GM21529 (cell line): ENCODE results near the gene NIPAL3.
"Not testable (repeated sequence)": the region's sequence is repeated elsewhere in the genome, so short reads cannot be mapped to it uniquely, and the experiment has no call there.

Source experiments
- ATAC-seq: cut with Tn5 transposase; IDR thresholded peaks from one replicate; pipeline ENCODE4 v1.9.1; 2021; ENCODE audit not compliant: unreplicated experiment

The NIPAL3 gene

GRCh38 chr1:24421502-24421901, 5.9 kb downstream of the NIPAL3 start:
- no peak for ATAC-seq

- no peak for ATAC-seq
These were observed 8.6 kb downstream of the NIPAL3 start for GRCh38 chr1:24424207-24424606.

GRCh38 chr1:24424990-24425389, 9.4 kb downstream of the NIPAL3 start:
- ATAC-seq, result no peak

- no peak for ATAC-seq
These were observed 9.8 kb downstream of the NIPAL3 start for GRCh38 chr1:24425441-24425840.

- ATAC-seq, result no peak
These were observed 10.3 kb downstream of the NIPAL3 start for GRCh38 chr1:24425922-24426321.

- no peak for ATAC-seq
These were observed 11.3 kb downstream of the NIPAL3 start for GRCh38 chr1:24426744-24427544.

- no peak for ATAC-seq
These were observed 11.9 kb downstream of the NIPAL3 start for GRCh38 chr1:24427545-24427862.

- no peak for ATAC-seq
These were observed 20.3 kb downstream of the NIPAL3 start for GRCh38 chr1:24435782-24436365.

- no peak for ATAC-seq
These were observed 22.2 kb downstream of the NIPAL3 start for GRCh38 chr1:24437631-24438396.

- no peak for ATAC-seq
These were observed 22.9 kb downstream of the NIPAL3 start for GRCh38 chr1:24438423-24438901.

GRCh38 chr1:24440436-24440835, 24.8 kb downstream of the NIPAL3 start:
- no peak for ATAC-seq

GRCh38 chr1:24441480-24441879, 25.9 kb downstream of the NIPAL3 start:
- ATAC-seq, result no peak

- no peak for ATAC-seq
These were observed 26.5 kb downstream of the NIPAL3 start for GRCh38 chr1:24441996-24442668.

GRCh38 chr1:24442764-24443163, 27.2 kb downstream of the NIPAL3 start:
- no peak for ATAC-seq

GRCh38 chr1:24443241-24443656, 27.6 kb downstream of the NIPAL3 start:
- no peak for ATAC-seq

- not testable (repeated sequence) for ATAC-seq
These were observed 30.8 kb downstream of the NIPAL3 start for GRCh38 chr1:24446446-24446845.

- ATAC-seq, result no peak
These were observed 34.7 kb downstream of the NIPAL3 start for GRCh38 chr1:24450316-24450715.

- no peak for ATAC-seq
These were observed 35.3 kb downstream of the NIPAL3 start for GRCh38 chr1:24450857-24451397.

- no peak for ATAC-seq
These were observed 36.1 kb downstream of the NIPAL3 start for GRCh38 chr1:24451746-24452145.

GRCh38 chr1:24452922-24453485, 37.4 kb downstream of the NIPAL3 start:
- no peak for ATAC-seq

GRCh38 chr1:24454673-24455072, 39.1 kb downstream of the NIPAL3 start:
- no peak for ATAC-seq
